ENCODE data around the gene CLDN5.

- no peak for TF ChIP-seq CTCF (IDR thresholded peaks at IDR 0.05 in 8 of 11, conservative IDR thresholded peaks at IDR 0.05 in 3 of 11)
- TF ChIP-seq POLR2A (IDR thresholded peaks at IDR 0.05), result no peak
Observed at GRCh38 chr22:19498154-19498865, 25.9 kb downstream of the CLDN5 start.
